Measurements from ENCODE around the gene RBM34.
"Not testable (repeated sequence)": the region's sequence is repeated elsewhere in the genome, so short reads cannot be mapped to it uniquely, and the experiment has no call there.

- not testable (repeated sequence) for TF ChIP-seq POLR2A (IDR thresholded peaks at IDR 0.05)
- TF ChIP-seq, protein P1, sequence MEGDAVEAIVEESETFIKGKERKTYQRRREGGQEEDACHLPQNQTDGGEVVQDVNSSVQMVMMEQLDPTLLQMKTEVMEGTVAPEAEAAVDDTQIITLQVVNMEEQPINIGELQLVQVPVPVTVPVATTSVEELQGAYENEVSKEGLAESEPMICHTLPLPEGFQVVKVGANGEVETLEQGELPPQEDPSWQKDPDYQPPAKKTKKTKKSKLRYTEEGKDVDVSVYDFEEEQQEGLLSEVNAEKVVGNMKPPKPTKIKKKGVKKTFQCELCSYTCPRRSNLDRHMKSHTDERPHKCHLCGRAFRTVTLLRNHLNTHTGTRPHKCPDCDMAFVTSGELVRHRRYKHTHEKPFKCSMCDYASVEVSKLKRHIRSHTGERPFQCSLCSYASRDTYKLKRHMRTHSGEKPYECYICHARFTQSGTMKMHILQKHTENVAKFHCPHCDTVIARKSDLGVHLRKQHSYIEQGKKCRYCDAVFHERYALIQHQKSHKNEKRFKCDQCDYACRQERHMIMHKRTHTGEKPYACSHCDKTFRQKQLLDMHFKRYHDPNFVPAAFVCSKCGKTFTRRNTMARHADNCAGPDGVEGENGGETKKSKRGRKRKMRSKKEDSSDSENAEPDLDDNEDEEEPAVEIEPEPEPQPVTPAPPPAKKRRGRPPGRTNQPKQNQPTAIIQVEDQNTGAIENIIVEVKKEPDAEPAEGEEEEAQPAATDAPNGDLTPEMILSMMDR (IDR thresholded peaks at IDR 0.05): not testable (repeated sequence)
Measured at GRCh38 chr1:235092045-235092406, 69.0 kb downstream of the RBM34 start.
